ENCODE results near the gene MDM2. TPM values are rescaled to one million over a fixed set of nuclear protein-coding genes. Genes with fewer than 3 reads are reported as not detected.

The MDM2 gene
- total and polyA plus RNA-seq, 2 of the 8 experiments (the other 6 are each of a cell fraction or from before 2014, with no cell fraction given) = 15.1 to 115 TPM

DNA sequence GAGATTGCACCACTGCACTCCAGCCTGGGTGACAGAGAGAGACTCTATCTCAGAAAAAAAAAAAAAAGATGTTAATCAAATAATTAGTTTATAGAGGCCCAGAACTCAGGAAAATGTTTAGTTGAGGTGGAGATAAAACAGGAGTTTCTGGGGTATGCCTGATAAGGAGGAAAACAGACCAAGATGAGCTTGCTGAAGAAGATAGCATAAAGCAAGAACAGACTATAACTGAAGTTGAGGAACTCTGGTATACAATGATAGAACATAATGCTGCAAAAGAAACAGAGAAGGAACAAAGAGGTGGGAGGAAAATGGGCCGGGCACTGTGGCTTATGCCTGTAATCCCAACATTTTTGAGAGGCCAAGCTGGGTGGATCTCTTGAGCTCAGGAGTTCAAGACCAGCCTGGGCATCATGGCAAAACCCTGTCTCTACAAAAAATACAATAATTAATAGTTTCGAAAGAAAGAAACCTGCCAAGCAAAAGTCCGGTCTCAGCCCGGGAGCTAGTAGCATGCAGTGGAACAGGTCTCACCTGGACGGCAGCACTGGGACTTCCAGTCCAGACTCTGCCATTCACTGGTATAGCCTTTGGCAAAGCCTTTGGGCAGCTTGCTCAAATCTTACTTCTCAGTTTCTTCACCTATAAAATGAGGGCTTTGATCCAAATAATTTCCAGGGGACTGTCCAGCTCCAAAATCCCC lies 36.6 kb upstream of the MDM2 start:
- 84% methylated on average over 5 of the region's 5 CpGs; no CpG with 5 or more reads in 1 of the 2 experiments for WGBS, 2 experiments (ENCODE audit: extremely low coverage in 1 of 2, insufficient coverage in 1 of 2, insufficient read length in 1 of 2, insufficient replicate concordance in 2 of 2, low coverage in 1 of 2, low lambda C conversion rate in 2 of 2, missing lambda C conversion rate in 1 of 2)
- no peaks in the 10 kb centered on the region for H3K79me2 ChIP-seq (ENCODE audit: control insufficient read depth in 1 of 2, insufficient read depth in 2 of 2, low read length in 2 of 2)
- H3K23me2 ChIP-seq (ENCODE audit: low read depth, low read length) = no peaks in the 10 kb centered on the region
- H2BK120ac ChIP-seq (replicated peaks; ENCODE audit: low read depth, low read length) = no peak overlapping the region
- no peak overlapping the region for H3K4me3 ChIP-seq (ENCODE audit: extremely low read depth in 1 of 4, insufficient read depth in 2 of 4, low read depth in 3 of 4, low read length in 4 of 4)
- ChIA-PET CTCF (ENCODE audit: partially characterized antibody) (no interaction called here), POLR2A (ENCODE audit: partially characterized antibody) (interaction anchor here (0.6 to 1.9 kb wide), 7 partner anchors 9 to 331 kb away, joined by 3 to 6 read pairs (median 5); partner anchors contain the start of gene MDM2)
- no peak overlapping the region for H2AK5ac ChIP-seq (ENCODE audit: low read depth, low read length)
- TF ChIP-seq NRF1 (IDR thresholded peaks at IDR 0.05; ENCODE audit: low read depth, low read length) (no peak), HDAC6 (IDR thresholded peaks at IDR 0.05; ENCODE audit: low read depth, low read length) (no peak), SAP30 (IDR thresholded peaks at IDR 0.05; ENCODE audit: insufficient read depth, insufficient replicate concordance, low read length) (no peak)
- no peak overlapping the region for H2BK5ac ChIP-seq (ENCODE audit: low read depth, low read length)
- H3K4me1 ChIP-seq (replicated peaks in 1 of 4; ENCODE audit: control insufficient read depth in 3 of 4, insufficient read depth in 4 of 4, low read length in 3 of 4) = no peaks in the 10 kb centered on the region
- H3K9me3 ChIP-seq (ENCODE audit: insufficient read depth in 2 of 2, low read depth in 1 of 2, low read length in 1 of 2) = no peaks in the 10 kb centered on the region
- no peak overlapping the region for H4K5ac ChIP-seq (ENCODE audit: insufficient read length, low read depth, low read length)
- no peaks in the 10 kb centered on the region for H4K20me1 ChIP-seq (replicated peaks in 1 of 2; ENCODE audit: control insufficient read depth in 1 of 2, insufficient read depth in 2 of 2, low read length in 2 of 2)
- no peak overlapping the region for H2AFZ ChIP-seq (ENCODE audit: low read length)
- FAIRE-seq = no peak
- H4K91ac ChIP-seq (replicated peaks; ENCODE audit: insufficient read length, low read length) = no peak overlapping the region
- no peak for DNase-seq (ENCODE audit: low read depth in 1 of 2, low spot score in 2 of 2)
- H3K4me2 ChIP-seq (ENCODE audit: insufficient read depth in 1 of 2, low read depth in 2 of 2, low read length in 2 of 2) = no peak overlapping the region
- H3K36me3 ChIP-seq (ENCODE audit: control insufficient read depth in 2 of 4, insufficient read depth in 4 of 4, low read length in 3 of 4) = peaks cover 0 to 7% (median under 1%) of the 10 kb centered on the region in 4 experiments; a peak in 2 of 8 replicates
- H2BK15ac ChIP-seq (ENCODE audit: low read length) = no peak overlapping the region
- H3K27ac ChIP-seq (ENCODE audit: low read depth, low read length) = no peak overlapping the region
- no peaks in the 10 kb centered on the region for H3K27me3 ChIP-seq (replicated peaks in 1 of 4; ENCODE audit: control insufficient read depth in 3 of 4, extremely low read depth in 1 of 4, insufficient read depth in 3 of 4, low read length in 3 of 4)
- H3K14ac ChIP-seq (ENCODE audit: insufficient read length) = no peak overlapping the region
- H2BK12ac ChIP-seq (ENCODE audit: low read depth, low read length) = no peak overlapping the region
- no peak overlapping the region for H3K23ac ChIP-seq (ENCODE audit: insufficient read length)
- H3K18ac ChIP-seq (ENCODE audit: extremely low read depth, low read length) = no peak overlapping the region
- no peak overlapping the region for H2BK20ac ChIP-seq (ENCODE audit: low read length)
- no peak overlapping the region for H3K9ac ChIP-seq (replicated peaks in 1 of 4; ENCODE audit: extremely low read depth in 1 of 4, low read depth in 3 of 4, low read length in 3 of 4)
- no peak overlapping the region for H3K56ac ChIP-seq (replicated peaks; ENCODE audit: insufficient read length, low read depth, low read length)
- no peak overlapping the region for H3K4ac ChIP-seq (replicated peaks; ENCODE audit: insufficient read length, low read depth, low read length)
- no peaks in the 10 kb centered on the region for H3K79me1 ChIP-seq (ENCODE audit: low read depth, low read length)
- H4K8ac ChIP-seq (ENCODE audit: extremely low read depth, insufficient read depth, low read length) = no peak overlapping the region

All from H1 (cell line).